SK-N-MC (cell line): Measurements from ENCODE around the gene CD19.

Experiments
- DNase-seq: peaks from one replicate; pipeline ENCODE4 v3.0.0-alpha.2; 2011; ENCODE audit warnings: low read depth, low spot score
- H3K27ac ChIP-seq: fragments of 200-600 bp; sonication (generic); 2 replicates; pipeline ENCODE4 v1.5.1; 2016; ENCODE audit warnings: mixed run types
- H3K36me3 ChIP-seq: fragments of 200-600 bp; sonication (generic); 2 replicates; pipeline ENCODE4 v1.6.1; 2017; ENCODE audit warnings: antibody characterized with exemption, low read length, mixed read lengths; ENCODE audit not compliant: insufficient read depth
- H3K4me3 ChIP-seq: fragments of 200-600 bp; sonication (generic); 2 replicates; pipeline ENCODE4 v1.5.1; 2016
- H3K9ac ChIP-seq: fragments of 200-600 bp; sonication (generic); 2 replicates; pipeline ENCODE4 v1.8.0; 2017; ENCODE audit warnings: mixed run types, mixed read lengths; ENCODE audit not compliant: insufficient read length
- H3K9me3 ChIP-seq: fragments of 200-600 bp; sonication (generic); 2 replicates; pipeline ENCODE4 v1.6.1; 2017; ENCODE audit warnings: low read depth, mild to moderate bottlenecking, antibody characterized with exemption, low read length, moderate library complexity, mixed read lengths
- EZH2 ChIP-seq: fragments of 200-600 bp; sonication (generic); IDR thresholded peaks from one replicate; pipeline ENCODE4 v1.6.1; 2017; ENCODE audit warnings: antibody characterized with exemption
- FOXP2 ChIP-seq: optimal IDR thresholded peaks from 2 replicates; pipeline ENCODE3; 2011; ENCODE audit warnings: mild to moderate bottlenecking, moderate library complexity; ENCODE audit not compliant: insufficient read depth; ENCODE audit errors: extremely low read length, control extremely low read depth
- POLR2AphosphoS5 ChIP-seq: IDR thresholded peaks from 2 replicates; pipeline ENCODE4 v1.6.1; 2012; ENCODE audit warnings: mild to moderate bottlenecking, low read depth, low read length, borderline replicate concordance

CD19 gene

GRCh38 chr16:28895609-28896008 is 36.2 kb upstream of the CD19 start:
- no peak overlapping the region for H3K4me3 ChIP-seq
- no peak overlapping the region for H3K9ac ChIP-seq
- no peaks in the 10 kb centered on the region for H3K9me3 ChIP-seq
- no peaks in the 10 kb centered on the region for H3K36me3 ChIP-seq
- no peak for DNase-seq
- TF ChIP-seq EZH2 (no peak), FOXP2 (no peak), POLR2AphosphoS5 (no peak)
- H3K27ac ChIP-seq, result no peak overlapping the region

DNA sequence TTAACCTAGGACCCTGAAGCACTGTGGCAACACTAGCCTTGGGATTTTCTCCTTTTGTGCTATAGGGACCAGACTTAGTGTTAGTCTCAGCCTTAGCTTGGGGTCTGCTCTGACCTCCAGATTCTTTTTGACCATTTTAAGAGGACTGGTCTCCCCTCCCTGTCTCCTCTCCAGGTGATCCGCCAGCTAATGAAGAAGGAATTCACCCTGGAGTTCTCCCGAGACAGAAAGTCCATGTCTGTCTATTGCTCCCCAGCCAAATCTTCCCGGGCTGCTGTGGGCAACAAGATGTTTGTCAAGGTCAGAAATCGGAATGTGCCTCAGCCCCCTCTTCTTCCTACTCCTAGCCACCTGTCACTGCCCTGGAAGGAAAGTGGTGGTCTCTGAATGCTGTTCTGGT is 33.9 kb upstream of the CD19 start:
- Histone ChIP-seq H3K9me3 (no peaks in the 10 kb centered on the region), H3K9ac (no peak overlapping the region), H3K4me3 (no peak overlapping the region), H3K36me3 (no peaks in the 10 kb centered on the region), H3K27ac (no peak overlapping the region)
- DNase-seq, result no peak
- TF ChIP-seq FOXP2 (no peak), EZH2 (no peak), POLR2AphosphoS5 (no peak)

DNA sequence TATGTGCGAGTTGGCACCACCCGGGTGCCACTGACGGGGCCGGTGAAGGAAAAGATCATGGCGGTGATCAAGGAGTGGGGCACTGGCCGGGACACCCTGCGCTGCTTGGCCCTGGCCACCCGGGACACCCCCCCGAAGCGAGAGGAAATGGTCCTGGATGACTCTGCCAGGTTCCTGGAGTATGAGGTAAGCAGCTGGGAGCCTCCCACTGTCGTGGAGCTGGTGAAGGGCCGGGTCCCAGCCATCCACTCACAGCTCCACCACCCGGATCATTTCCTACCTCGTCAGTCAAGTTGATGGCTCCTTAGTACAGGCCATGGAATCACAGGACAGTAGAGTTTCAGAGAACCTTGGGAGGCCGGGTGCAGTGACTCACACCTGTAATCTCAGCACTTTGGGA is 33.5 kb upstream of the CD19 start:
- DNase-seq, result no peak
- no peak for TF ChIP-seq EZH2
- TF ChIP-seq FOXP2, result no peak
- TF ChIP-seq POLR2AphosphoS5, result no peak
- no peaks in the 10 kb centered on the region for H3K9me3 ChIP-seq
- H3K36me3 ChIP-seq, result no peaks in the 10 kb centered on the region
- no peak overlapping the region for H3K4me3 ChIP-seq
- H3K27ac ChIP-seq, result no peak overlapping the region
- H3K9ac ChIP-seq, result no peak overlapping the region

DNA sequence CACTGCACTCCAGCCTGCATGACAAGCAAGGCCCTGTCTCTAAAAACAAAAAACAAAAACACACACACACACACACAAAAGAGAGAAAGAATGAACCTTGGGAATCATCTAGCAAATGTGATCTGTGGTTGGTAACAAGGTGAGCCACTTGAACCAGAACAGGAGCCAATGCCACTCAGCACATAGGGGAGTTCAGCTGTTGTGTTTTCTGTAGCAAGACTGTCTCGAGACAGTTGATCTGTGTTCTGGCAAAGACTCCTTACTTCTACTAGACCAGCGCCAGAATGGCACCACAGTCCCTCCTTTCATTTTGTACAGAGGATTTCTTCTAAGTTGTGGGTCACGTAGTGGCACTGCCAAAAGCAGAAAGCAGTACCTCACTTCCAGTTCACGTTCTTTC is 32.8 kb upstream of the CD19 start:
- Histone ChIP-seq H3K27ac (no peak overlapping the region), H3K9me3 (no peaks in the 10 kb centered on the region), H3K9ac (no peak overlapping the region), H3K4me3 (no peak overlapping the region), H3K36me3 (no peaks in the 10 kb centered on the region)
- no peak for TF ChIP-seq FOXP2
- TF ChIP-seq POLR2AphosphoS5, result no peak
- TF ChIP-seq EZH2, result no peak
- DNase-seq, result no peak

GRCh38 chr16:28899882-28900590 is 31.7 kb upstream of the CD19 start:
- no peak overlapping the region for H3K27ac ChIP-seq
- no peaks in the 10 kb centered on the region for H3K9me3 ChIP-seq
- no peak overlapping the region for H3K9ac ChIP-seq
- no peaks in the 10 kb centered on the region for H3K36me3 ChIP-seq
- DNase-seq, result no peak
- H3K4me3 ChIP-seq, result no peak overlapping the region
- TF ChIP-seq EZH2, result no peak
- TF ChIP-seq POLR2AphosphoS5, result no peak
- no peak for TF ChIP-seq FOXP2

GRCh38 chr16:28900601-28901000 is 31.2 kb upstream of the CD19 start:
- Histone ChIP-seq H3K36me3 (no peaks in the 10 kb centered on the region), H3K4me3 (no peak overlapping the region), H3K27ac (no peak overlapping the region), H3K9me3 (no peaks in the 10 kb centered on the region), H3K9ac (no peak overlapping the region)
- DNase-seq, result no peak
- TF ChIP-seq EZH2, result no peak

- H3K36me3 ChIP-seq, result no peaks in the 10 kb centered on the region
- no peak for DNase-seq
- no peaks in the 10 kb centered on the region for H3K9me3 ChIP-seq
- TF ChIP-seq EZH2, result no peak
- no peak overlapping the region for H3K4me3 ChIP-seq
- H3K9ac ChIP-seq, result no peak overlapping the region
- no peak overlapping the region for H3K27ac ChIP-seq
Measured at GRCh38 chr16:28901862-28902261, 29.9 kb upstream of the CD19 start.

- H3K36me3 ChIP-seq, result no peaks in the 10 kb centered on the region
- H3K9me3 ChIP-seq, result no peaks in the 10 kb centered on the region
- H3K9ac ChIP-seq, result no peak overlapping the region
- TF ChIP-seq EZH2 (no peak), POLR2AphosphoS5 (no peak), FOXP2 (no peak)
- DNase-seq, result no peak
- H3K4me3 ChIP-seq, result no peak overlapping the region
- H3K27ac ChIP-seq, result no peak overlapping the region
Measured at GRCh38 chr16:28902909-28903308, 28.9 kb upstream of the CD19 start.

DNA sequence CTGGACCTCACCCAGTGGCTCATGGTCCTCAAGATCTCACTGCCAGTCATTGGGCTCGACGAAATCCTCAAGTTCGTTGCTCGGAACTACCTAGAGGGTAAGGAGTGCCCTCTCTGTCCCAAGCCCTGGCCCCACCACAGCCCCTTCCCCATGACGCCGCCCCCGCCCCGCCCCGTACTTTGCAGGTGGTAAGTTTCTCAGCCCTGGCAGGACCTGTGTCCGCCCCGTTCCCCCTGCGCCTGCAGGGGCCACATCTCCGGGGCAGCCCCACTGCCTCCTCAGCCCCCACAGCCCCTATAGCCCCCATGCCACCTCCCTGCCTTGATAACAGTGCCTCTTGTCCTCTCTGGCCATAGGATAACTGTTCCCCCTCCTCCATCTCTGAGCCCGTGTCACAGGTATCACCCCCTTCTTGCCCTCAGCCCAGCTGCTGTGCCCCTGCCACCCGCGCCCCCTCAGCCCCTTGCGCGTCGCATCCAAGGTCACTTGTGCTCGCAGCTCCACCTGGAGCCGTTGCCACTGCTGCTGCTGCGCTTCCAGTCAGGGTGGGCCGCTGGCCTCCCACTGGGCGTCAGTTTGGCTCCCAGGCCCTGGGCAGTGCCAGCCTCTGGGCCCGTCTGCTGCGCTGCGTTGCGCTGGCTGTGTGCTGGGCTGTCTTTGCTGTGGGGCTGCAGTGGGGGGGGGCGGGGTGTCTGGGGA is 28.3 kb upstream of the CD19 start:
- H3K27ac ChIP-seq, result no peak overlapping the region
- no peak overlapping the region for H3K9ac ChIP-seq
- DNase-seq, result no peak
- no peak overlapping the region for H3K4me3 ChIP-seq
- TF ChIP-seq FOXP2 (no peak), EZH2 (no peak), POLR2AphosphoS5 (no peak)
- H3K36me3 ChIP-seq, result no peaks in the 10 kb centered on the region
- H3K9me3 ChIP-seq, result no peaks in the 10 kb centered on the region
